GM21786 (cell line): ENCODE results near the gene ELN.

Source experiments
- ATAC-seq: cut with Tn5 transposase; IDR thresholded peaks from one replicate; pipeline ENCODE4 v1.9.1; 2021; ENCODE audit not compliant: unreplicated experiment

Gene ELN

DNA sequence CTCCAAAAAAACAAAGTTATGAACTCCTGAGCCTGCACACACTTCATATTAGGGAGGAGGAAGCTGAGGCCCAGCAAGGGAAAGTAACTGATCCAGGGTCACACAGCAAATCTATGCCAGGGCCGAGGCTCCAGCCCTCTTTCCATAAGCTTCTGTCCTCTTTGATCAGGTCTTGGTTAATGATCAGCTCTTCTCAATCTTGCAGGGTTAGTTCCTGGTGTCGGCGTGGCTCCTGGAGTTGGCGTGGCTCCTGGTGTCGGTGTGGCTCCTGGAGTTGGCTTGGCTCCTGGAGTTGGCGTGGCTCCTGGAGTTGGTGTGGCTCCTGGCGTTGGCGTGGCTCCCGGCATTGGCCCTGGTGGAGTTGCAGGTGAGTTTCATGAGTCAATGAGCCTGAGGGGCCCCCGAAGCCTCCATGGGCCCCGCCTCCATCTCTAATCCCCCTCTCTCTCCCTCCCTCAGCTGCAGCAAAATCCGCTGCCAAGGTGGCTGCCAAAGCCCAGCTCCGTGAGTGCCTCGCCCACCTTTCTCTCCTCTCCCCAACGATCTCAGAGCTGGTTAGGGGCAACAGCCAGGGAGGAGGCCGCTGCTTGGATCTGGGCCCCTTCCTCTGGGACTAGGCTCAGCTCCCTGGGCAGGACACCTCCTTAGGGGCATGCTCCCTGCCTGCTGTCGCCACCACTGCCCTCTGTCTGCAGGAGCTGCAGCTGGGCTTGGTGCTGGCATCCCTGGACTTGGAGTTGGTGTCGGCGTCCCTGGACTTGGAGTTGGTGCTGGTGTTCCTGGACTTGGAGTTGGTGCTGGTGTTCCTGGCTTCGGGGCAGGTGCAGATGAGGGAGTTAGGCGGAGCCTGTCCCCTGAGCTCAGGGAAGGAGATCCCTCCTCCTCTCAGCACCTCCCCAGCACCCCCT is 32.0 kb downstream of the ELN start:
- ATAC-seq = no peak

- ATAC-seq = no peak
Measured at GRCh38 chr7:74061840-74062539, 34.0 kb downstream of the ELN start.

DNA sequence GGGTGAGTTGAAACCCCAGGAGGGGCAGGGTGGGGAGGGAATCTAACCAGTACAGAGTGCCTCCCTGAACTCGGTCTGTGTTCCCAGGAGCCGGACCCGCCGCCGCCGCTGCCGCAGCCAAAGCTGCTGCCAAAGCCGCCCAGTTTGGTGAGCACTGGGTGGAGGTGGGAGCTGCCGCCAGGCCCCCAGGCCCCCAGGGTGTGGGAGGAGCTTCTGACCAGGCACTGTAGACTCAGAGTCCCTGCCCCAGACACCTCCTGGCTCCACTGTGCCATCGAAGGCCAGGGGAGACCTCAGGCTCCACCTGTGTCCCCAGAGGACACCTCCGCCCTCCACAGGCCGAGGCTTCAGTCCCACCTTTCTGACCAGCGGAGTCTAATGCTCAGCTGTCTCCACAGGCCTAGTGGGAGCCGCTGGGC is 35.3 kb downstream of the ELN start:
- ATAC-seq = no peak

GRCh38 chr7:74063646-74064045 is 35.7 kb downstream of the ELN start:
- no peak for ATAC-seq

- no peak for ATAC-seq
Measured at GRCh38 chr7:74064696-74065095, 36.7 kb downstream of the ELN start.

DNA sequence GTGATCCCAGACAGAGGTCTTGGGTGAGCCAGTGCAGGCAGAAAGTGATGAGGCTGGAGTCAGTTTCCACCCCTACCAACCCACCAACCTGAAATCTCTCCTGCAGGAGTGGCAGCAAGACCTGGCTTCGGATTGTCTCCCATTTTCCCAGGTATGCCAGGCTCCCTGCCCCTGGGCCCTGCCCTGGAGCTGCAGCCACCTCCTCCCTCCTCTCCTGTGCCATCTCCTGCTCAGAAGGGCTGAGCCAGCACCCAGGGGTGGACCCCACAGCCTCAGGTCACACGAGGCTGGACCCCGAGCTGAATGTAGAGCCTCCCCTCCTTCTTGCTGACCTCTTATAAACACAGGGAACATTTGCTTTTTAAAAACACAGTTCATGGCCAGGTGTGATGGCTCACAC is 38.7 kb downstream of the ELN start:
- no peak for ATAC-seq

- ATAC-seq = no peak
Measured at GRCh38 chr7:74068378-74069085, 40.6 kb downstream of the ELN start.

DNA sequence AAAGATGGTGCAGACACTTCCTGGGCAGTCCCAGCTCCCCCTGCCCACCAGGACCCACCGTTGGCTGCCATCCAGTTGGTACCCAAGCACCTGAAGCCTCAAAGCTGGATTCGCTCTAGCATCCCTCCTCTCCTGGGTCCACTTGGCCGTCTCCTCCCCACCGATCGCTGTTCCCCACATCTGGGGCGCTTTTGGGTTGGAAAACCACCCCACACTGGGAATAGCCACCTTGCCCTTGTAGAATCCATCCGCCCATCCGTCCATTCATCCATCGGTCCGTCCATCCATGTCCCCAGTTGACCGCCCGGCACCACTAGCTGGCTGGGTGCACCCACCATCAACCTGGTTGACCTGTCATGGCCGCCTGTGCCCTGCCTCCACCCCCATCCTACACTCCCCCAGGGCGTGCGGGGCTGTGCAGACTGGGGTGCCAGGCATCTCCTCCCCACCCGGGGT is 41.1 kb downstream of the ELN start:
- no peak for ATAC-seq

DNA sequence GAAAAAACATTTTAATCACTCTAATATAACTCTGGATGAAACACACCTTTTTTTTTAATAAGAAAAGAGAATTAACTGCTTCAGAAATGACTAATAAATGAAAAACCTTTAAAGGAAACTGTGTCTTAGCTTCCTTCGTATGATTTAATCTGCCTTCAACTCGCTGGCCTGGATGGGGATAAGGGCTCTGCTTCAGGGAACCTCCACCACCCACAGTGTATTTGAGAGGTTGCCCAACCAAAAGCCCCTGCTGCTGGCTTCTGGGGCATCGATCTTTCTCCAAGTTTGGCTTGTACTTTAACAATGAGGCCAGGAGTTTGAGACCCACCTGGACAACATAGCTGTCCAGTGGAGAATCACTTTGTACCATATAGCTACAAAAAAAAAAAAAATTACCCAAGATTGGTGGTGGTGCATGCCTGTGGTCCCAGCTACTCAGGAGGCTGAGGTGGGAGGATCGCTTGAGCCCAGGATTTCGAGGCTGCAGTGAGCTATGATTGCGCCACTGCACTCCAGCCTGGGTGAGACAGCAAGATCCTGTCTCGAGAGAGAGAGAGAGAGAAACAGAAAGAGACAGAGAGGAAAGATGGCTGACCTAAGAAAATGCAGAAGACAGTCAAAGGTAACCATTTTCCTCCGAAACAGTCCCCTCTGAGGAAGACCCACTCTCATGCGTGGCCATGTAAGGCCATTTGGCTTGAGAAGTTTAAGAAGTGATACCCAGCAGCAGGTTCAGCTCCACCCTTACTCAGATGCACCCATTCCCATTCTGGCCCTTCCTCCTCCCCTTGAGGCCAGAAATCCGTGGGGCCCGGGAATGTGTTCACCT is 42.0 kb downstream of the ELN start:
- no peak for ATAC-seq

DNA sequence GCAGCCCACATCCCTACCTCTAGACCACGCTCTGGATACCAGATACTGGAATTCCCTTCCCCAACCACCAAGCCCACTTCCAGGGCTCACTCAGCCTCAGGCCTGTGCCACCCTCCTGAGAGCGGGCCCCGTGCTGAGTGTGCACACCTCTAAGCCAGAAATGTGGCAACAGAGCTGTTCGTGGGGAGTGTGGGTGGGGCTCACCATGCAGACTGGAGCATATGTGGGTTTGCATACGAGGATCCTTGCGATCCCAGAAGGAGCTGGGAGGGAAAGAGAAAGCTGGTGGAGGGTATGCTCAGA is 42.6 kb downstream of the ELN start:
- no peak for ATAC-seq

DNA sequence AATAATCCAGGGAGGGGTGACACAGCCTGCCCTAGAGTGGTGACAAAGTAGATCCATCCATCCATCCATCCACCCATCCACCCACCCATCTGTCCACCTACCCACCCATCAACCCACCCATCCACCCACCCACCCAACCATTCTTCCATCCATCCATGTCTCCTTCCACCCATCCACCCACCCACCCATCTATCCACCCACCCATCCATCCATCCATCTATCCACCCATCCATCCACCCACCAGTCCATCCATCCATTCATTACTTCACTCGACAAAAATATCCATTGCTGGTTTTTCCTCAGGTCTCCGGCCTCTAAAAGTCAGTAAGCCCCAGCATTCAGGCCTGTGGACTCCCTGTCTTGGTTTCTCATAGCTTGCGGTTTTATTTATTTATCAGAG is 43.1 kb downstream of the ELN start:
- no peak for ATAC-seq

GRCh38 chr7:74074770-74075169 is 46.8 kb downstream of the ELN start:
- ATAC-seq = no peak

- ATAC-seq = no peak
Measured at GRCh38 chr7:74078461-74078860, 50.5 kb downstream of the ELN start.

DNA sequence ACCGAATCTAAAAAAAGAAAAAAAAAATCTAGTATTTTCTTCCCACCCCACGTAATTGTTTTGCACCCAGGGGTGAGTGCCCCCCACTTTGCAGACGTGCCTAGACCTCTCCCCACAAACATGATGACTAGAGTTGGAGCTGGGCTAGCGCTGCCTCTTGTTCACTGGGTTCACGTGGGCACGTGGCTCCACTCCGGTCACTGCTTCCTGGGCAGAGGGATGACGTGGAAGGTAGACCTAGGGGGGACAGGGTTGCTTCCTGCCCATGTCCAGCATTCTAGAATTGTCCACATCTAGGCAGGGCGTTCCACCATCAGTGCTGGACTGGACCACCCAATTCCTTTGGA is 54.8 kb downstream of the ELN start:
- no peak for ATAC-seq

- peak; percentile 63 for ATAC-seq
Measured at GRCh38 chr7:74083117-74083876, 55.3 kb downstream of the ELN start, which contains the start of gene LIMK1. TSS of gene LIMK1 (plus strand) at chr7:74083804. CDS start at chr7:74083991, 187 bp downstream.

- peak; percentile 34 for ATAC-seq
Measured at GRCh38 chr7:74083928-74084721, 56.2 kb downstream of the ELN start.

DNA sequence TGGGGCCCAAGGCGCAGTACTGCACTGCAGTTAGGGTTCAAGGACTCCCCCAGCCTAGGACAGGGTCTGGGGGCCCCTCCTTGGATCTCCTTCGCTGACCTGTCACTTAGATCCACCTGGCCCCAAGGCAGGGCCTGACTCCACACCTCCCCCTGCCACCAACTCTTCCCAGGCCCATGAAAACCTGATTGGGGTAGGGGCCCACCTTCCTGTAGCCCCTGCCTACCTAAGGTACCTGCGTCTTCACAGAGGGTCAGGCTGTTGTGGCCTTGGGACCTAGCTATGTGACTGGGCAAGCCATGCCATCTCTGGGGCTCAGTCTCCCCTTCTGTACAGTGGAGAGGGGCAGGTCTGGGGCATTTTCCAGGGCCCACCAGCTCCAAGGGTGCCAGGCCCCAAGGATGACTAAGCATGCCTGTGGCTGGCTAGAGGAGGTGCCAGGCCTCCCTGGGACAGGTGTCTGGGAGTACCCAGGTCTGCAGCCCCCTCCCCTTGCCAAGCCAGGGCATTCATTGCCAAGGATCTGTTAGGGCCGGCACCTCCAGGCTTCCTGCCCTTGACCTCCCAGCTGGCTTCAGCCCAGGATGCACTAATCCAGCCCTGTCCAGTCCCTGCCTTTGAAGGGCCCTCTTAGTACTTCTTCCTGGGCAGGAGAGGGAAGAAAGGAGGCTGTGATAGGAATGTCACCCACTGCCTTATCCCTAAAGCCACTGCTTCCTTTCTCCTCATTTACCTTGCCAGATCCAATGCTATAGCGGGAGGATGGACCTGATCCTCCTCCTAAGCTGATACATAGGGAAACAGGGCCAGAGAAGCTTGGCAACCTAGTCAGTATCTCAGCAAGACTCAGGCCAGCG is 57.0 kb downstream of the ELN start:
- ATAC-seq = no peak

DNA sequence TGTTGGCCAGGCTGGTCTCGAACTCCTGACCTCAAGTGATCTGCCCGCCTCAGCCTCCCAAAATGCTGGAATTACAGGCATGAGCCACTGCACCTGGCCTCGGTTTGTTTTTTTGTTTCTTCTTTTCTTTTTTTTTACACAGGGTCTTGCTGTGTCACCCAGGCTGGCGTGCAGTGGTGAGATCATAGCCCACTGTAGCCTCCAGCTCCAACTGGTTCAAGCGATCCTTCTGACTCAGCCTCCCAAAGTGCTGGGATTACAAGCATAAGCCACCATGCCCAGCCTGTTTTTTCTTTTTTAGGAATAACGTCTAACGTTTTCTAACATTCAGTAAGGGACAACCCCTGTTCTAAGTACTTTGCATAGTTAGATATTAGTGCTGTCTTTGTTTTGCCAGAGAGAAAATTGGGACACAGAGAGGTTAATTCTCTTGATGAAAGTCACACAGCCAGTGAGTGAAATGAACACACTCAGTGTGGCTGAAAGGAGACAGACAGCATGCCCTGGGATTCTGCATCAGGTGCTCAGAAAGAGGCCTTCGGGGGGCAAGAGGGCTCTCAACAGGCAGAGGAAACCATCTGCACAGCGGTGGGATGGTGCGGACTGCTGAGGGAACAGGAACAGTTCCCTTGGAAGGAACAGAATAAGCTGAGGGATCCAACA is 59.9 kb downstream of the ELN start:
- no peak for ATAC-seq
